Fibroblast of mammary gland (primary cell): Measurements from ENCODE around the gene PCBP2.

Experiments
- DNase-seq: peaks from one replicate; pipeline ENCODE4 v3.0.0-alpha.2; 2010; ENCODE audit warnings: low read depth
- H3K4me3 ChIP-seq: 2 replicates; pipeline ENCODE4 v1.5.1; 2011; ENCODE audit warnings: low read depth, mild to moderate bottlenecking, low read length, moderate library complexity; ENCODE audit not compliant: control insufficient read depth
- TF ChIP-seq, protein P1 (sequence below): conservative IDR thresholded peaks from 2 replicates; pipeline ENCODE4 v1.5.1; 2011; ENCODE audit warnings: low read depth, low read length, inconsistent platforms; ENCODE audit not compliant: control insufficient read depth, insufficient read depth

PCBP2 gene

DNA sequence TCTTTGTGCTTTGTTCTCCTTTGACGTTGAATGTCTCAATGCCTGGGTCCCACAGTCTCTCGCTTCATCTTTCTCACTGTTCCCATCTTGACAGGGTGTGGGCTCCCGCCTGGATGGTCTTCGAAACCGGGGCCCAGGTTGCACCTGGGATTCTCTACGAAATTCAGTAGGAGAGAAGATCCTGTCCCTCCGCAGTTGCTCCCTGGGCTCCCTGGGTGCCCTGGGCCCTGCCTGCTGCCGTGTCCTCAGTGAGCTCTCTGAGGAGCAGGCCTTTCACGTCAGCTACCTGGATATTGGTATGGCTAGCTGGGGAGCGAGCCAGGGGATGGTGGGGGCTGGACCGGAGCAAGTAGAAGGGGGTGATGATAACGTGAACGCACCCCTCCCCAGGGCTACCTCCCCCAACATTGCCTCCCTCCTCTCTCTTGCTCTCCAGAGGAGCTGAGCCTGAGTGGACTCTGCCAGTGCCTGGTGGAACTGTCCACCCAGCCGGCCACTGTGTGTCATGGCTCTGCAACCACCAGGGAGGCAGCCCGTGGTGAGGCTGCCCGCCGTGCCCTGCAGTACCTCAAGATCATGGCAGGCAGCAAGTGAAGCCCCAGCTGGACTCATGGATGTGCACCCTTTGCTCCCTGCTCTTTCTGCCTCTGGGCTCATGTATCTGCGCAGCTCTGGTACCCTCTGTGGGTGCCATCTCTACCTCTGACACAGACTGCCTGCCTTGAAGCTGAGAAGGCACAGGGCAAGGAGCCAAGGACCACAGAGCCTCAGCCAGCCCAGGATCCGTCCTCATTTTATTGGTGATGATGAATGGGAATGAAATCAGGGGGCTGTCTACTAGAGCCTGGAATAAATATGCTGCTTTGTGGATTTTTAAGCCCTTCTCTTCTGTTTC lies 53.9 kb downstream of the PCBP2 start:
- DNase-seq, result peak; percentile 54
- TF ChIP-seq, protein P1, sequence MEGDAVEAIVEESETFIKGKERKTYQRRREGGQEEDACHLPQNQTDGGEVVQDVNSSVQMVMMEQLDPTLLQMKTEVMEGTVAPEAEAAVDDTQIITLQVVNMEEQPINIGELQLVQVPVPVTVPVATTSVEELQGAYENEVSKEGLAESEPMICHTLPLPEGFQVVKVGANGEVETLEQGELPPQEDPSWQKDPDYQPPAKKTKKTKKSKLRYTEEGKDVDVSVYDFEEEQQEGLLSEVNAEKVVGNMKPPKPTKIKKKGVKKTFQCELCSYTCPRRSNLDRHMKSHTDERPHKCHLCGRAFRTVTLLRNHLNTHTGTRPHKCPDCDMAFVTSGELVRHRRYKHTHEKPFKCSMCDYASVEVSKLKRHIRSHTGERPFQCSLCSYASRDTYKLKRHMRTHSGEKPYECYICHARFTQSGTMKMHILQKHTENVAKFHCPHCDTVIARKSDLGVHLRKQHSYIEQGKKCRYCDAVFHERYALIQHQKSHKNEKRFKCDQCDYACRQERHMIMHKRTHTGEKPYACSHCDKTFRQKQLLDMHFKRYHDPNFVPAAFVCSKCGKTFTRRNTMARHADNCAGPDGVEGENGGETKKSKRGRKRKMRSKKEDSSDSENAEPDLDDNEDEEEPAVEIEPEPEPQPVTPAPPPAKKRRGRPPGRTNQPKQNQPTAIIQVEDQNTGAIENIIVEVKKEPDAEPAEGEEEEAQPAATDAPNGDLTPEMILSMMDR, result no peak
- no peak overlapping the region for H3K4me3 ChIP-seq

DNA sequence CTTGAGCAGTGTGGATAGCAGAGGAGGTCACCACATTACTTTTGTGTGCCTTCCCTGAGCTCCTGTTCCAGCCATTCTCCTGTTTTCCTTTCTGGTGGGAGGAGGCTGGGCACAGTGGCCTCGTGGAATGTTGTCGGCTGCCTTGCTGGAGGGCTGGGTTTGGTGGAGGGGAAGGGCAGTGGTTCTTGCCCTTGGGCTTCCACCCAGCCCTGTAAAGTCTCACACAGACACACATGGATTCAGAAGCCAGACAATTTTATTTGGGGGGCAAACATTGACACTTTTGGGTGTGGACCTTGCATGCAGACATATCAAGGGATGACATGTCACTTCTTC lies 54.5 kb downstream of the PCBP2 start:
- no peak overlapping the region for H3K4me3 ChIP-seq
- TF ChIP-seq, protein P1, result no peak
- DNase-seq, result no peak

DNA sequence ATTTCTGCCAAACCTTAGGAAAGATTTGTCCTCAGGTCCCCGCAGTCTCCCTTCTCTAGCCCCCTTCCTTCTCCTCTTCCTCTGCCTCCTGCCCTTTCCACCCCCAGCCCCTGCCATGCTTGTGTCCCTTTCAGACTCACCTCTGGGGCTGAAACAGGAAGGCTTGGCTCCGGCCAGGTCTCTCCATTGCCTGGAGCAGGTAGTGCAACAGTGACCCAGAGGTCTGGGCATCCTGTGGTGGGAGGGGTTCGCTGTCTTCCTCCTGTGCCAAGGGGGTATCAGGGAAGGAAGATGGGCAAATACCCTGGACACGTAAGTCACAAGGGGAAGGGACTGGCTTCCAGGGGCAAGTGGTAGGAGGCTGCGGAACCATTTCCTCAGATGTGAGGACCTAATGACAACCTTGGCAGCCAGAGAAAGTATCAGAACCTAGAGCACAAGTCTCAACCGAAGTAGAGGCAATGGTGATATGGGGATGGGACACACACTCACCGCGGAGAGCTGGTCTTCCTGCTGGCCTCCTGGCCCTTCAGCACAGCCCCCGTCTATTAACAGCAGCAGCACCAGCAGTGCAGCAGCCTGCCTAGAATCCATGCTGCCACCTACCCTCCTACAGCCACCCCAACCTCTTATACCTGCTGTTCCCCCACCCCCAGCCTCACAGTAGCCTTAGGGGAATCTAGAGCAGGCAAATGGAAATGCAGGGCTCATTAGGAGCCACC lies 55.1 kb downstream of the PCBP2 start, which contains the start of gene NPFF:
Gene NPFF, minus strand, starts transcription at position 604 of the 722 bp plus-strand sequence. Its CDS starts 10 bp downstream, at position 594.
- H3K4me3 ChIP-seq, result no peak within 1 kb of the TSS
- TF ChIP-seq, protein P1, result no peak
- no peak for DNase-seq

DNA sequence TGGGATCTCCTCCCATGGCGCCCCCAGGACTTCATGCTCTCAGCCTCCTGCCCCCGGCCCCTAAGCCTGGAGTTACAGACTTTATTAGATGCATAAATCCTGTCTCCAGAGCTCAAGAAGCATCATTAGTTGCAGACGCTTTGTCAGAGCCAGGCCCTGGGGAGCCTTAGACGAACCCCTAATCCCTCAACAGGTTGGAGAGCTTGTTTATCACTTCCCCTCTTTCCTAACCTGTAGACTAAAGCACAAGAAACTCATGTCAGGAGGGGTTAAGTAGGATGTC lies 55.6 kb downstream of the PCBP2 start:
- no peak for DNase-seq
- H3K4me3 ChIP-seq, result no peak overlapping the region
- TF ChIP-seq, protein P1, result no peak

DNA sequence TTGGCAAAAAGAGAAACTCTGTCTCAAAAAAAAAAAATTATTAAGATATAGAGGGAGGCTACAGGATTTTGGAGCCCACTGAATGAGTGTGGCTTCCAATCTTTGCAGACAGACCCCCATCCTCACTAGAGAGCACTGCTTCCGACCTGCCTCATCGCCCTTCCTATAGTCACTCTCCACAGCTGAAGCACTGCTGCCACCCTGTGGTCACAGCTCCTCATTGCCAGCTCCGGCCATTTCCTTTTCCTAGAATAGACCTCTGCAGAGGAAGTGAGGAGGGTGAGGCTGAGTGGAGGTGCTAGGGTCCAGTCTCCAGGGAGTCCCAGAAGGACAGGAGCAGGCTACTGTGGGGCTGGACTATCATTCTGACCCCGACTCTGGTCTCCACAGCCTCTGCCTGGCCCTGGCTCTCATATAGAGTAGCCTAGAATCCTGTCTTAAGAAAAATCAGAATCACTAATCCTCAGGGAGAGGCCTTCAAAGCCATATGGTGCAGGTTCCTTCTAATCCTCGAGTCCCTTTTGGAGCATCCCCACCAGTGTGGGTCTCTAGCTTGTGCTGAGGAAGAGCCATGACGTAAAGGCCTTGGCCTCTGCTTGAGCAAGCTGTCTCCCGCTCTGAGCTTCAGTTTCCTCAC lies 56.8 kb downstream of the PCBP2 start:
- no peak overlapping the region for H3K4me3 ChIP-seq
- DNase-seq, result peak; percentile 74
- TF ChIP-seq, protein P1, result peak; percentile 95

DNA sequence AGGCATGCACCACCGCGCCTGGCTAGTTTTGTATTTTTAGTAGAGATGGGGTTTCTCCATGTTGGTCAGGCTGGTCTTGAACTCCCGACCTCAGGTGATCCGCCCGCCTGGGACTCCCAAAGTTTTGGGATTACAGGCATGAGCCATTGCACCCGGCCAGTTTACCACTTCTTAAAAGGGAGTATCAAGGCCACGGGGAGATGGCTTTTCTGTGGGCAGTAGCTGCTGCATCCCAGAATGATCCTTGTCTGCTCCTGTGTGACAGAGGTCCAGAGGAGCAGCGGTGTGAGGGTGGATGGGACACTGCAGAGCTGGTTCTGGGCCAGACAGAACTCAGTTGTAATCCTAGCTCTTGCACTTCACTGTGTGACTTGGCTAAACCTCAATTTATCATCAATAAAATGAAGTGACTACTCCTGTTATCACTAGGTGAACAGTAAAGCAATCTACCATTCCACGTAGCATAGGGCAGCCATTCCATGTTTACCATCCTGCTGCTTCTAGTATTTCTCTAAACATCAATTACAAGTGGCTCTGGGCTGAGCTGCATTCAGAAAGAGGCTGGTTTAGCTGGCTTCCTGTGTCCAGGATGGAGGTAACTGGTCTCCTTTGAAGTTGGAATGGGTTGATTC lies 58.4 kb downstream of the PCBP2 start:
- no peak overlapping the region for H3K4me3 ChIP-seq
- no peak for DNase-seq
- TF ChIP-seq, protein P1, result no peak
